ENCODE results near the gene SMAP2.

- TF ChIP-seq MXI1 (IDR thresholded peaks at IDR 0.05; ENCODE audit: borderline replicate concordance, low read depth, low read length) (no peak), CEBPB (IDR thresholded peaks at IDR 0.05; ENCODE audit: low read depth, low read length) (no peak), MAZ (IDR thresholded peaks at IDR 0.05; ENCODE audit: borderline replicate concordance, low read depth, low read length) (no peak), POLR2A (IDR thresholded peaks at IDR 0.05; ENCODE audit: low read depth, low read length) (no peak), CTCF (conservative IDR thresholded peaks at IDR 0.05; ENCODE audit: low read depth, low read length) (no peak), FOS (IDR thresholded peaks at IDR 0.05; ENCODE audit: low read depth, low read length) (no peak), SMC3 (IDR thresholded peaks at IDR 0.05; ENCODE audit: low read depth, low read length) (no peak), USF2 (IDR thresholded peaks at IDR 0.05; ENCODE audit: low read depth, low read length) (no peak), RFX5 (IDR thresholded peaks at IDR 0.05; ENCODE audit: low read depth, low read length) (no peak), ELK1 (IDR thresholded peaks at IDR 0.05; ENCODE audit: borderline replicate concordance, low read depth, low read length) (no peak), MAFK (IDR thresholded peaks at IDR 0.05; ENCODE audit: low read depth, low read length) (no peak), CHD1 (IDR thresholded peaks at IDR 0.05; ENCODE audit: low read depth, low read length) (no peak), RAD21 (IDR thresholded peaks at IDR 0.05; ENCODE audit: low read length) (no peak), BHLHE40 (IDR thresholded peaks at IDR 0.05; ENCODE audit: low read depth, low read length) (no peak)
These were observed 36.1 kb upstream of the SMAP2 start for GRCh38 chr1:40337443-40337842.

Data from IMR-90 (cell line).